ENCODE data around the gene NDUFAF7.

- TF ChIP-seq CTCF (IDR thresholded peaks at IDR 0.05), result no peak
- TF ChIP-seq POLR2A (IDR thresholded peaks at IDR 0.05), result no peak
- no peak for TF ChIP-seq EP300 (IDR thresholded peaks at IDR 0.05)
These were observed 66.2 kb downstream of the NDUFAF7 start for GRCh38 chr2:37297632-37298031.
